Measurements from ENCODE around the gene GSTM4. TPM values are rescaled to one million over a fixed set of nuclear protein-coding genes. Genes with fewer than 3 reads are reported as not detected.

The GSTM4 gene
- total and polyA plus RNA-seq, 2 of the 8 experiments (the other 6 are each of a cell fraction or from before 2014, with no cell fraction given) = 11.3 to 31.4 TPM

- H3K18ac ChIP-seq (ENCODE audit: extremely low read depth, low read length) = no peak overlapping the region
- no peak overlapping the region for H3K4me3 ChIP-seq (ENCODE audit: extremely low read depth in 1 of 4, insufficient read depth in 2 of 4, low read depth in 3 of 4, low read length in 4 of 4)
- no peak overlapping the region; the same call in 1 of the 2 replicates for H4K8ac ChIP-seq (ENCODE audit: extremely low read depth, insufficient read depth, low read length)
- H4K91ac ChIP-seq (replicated peaks; ENCODE audit: insufficient read length, low read length) = no peak overlapping the region
- TF ChIP-seq BCL11A (IDR thresholded peaks at IDR 0.05; ENCODE audit: low read depth in 2 of 2, low read length in 2 of 2) = no peak
- no peak for TF ChIP-seq JUN (IDR thresholded peaks at IDR 0.05; ENCODE audit: low read depth, low read length)
- no peak for TF ChIP-seq RNF2 (IDR thresholded peaks at IDR 0.05; ENCODE audit: borderline replicate concordance, low read depth, low read length, missing control alignments, poor library complexity, severe bottlenecking)
- TF ChIP-seq RAD21 (IDR thresholded peaks at IDR 0.05 in 1 of 2, conservative IDR thresholded peaks at IDR 0.05 in 1 of 2; ENCODE audit: low read depth in 2 of 2, low read length in 2 of 2) = peak; percentile 64 to 68
- TF ChIP-seq YY1 (IDR thresholded peaks at IDR 0.05; ENCODE audit: low read depth, low read length) = no peak
- TF ChIP-seq CTCF (IDR thresholded peaks at IDR 0.05; ENCODE audit: control extremely low read depth in 1 of 3, insufficient read depth in 1 of 3, low read depth in 1 of 3, low read length in 3 of 3) = peak in 2 of 3 experiments; percentile 45 to 54; a peak in 3 of 4 replicates
- H3K4me1 ChIP-seq (replicated peaks in 1 of 4; ENCODE audit: control insufficient read depth in 3 of 4, insufficient read depth in 4 of 4, low read length in 3 of 4) = no peaks in the 10 kb centered on the region
- POLR2A ChIA-PET (ENCODE audit: partially characterized antibody) = interaction anchor here (0.8 kb wide), 1 partner anchor 36 kb away, joined by 3 read pairs; no protein-coding TSS in a partner anchor
- H2BK15ac ChIP-seq (ENCODE audit: low read length) = no peak overlapping the region
- no peak overlapping the region for H3K27ac ChIP-seq (ENCODE audit: low read depth, low read length)
- no peak overlapping the region for H3K14ac ChIP-seq (ENCODE audit: insufficient read length)
- H2AK5ac ChIP-seq (ENCODE audit: low read depth, low read length) = no peak overlapping the region
- no peak for DNase-seq (ENCODE audit: low read depth in 1 of 2, low spot score in 2 of 2)
- H2BK12ac ChIP-seq (ENCODE audit: low read depth, low read length) = no peak overlapping the region
- H4K20me1 ChIP-seq (replicated peaks in 1 of 2; ENCODE audit: control insufficient read depth in 1 of 2, insufficient read depth in 2 of 2, low read length in 2 of 2) = no peaks in the 10 kb centered on the region
- FAIRE-seq = no peak
- no peak overlapping the region for H3K4me2 ChIP-seq (ENCODE audit: insufficient read depth in 1 of 2, low read depth in 2 of 2, low read length in 2 of 2)
- 82% methylated on average over 8 of the region's 8 CpGs; no CpG with 5 or more reads in 1 of the 2 experiments for WGBS, 2 experiments (ENCODE audit: extremely low coverage in 1 of 2, insufficient coverage in 1 of 2, insufficient read length in 1 of 2, insufficient replicate concordance in 2 of 2, low coverage in 1 of 2, low lambda C conversion rate in 2 of 2, missing lambda C conversion rate in 1 of 2)
- no peak overlapping the region for H3K56ac ChIP-seq (replicated peaks; ENCODE audit: insufficient read length, low read depth, low read length)
- no peak overlapping the region for H3K9ac ChIP-seq (replicated peaks in 1 of 4; ENCODE audit: extremely low read depth in 1 of 4, low read depth in 3 of 4, low read length in 3 of 4)
- H2AFZ ChIP-seq (ENCODE audit: low read length) = no peak overlapping the region
- no peaks in the 10 kb centered on the region for H3K23me2 ChIP-seq (ENCODE audit: low read depth, low read length)
- no peak overlapping the region for H2BK20ac ChIP-seq (ENCODE audit: low read length)
- no peaks in the 10 kb centered on the region for H3K79me1 ChIP-seq (ENCODE audit: low read depth, low read length)
- H3K9me3 ChIP-seq (ENCODE audit: insufficient read depth in 2 of 2, low read depth in 1 of 2, low read length in 1 of 2) = peaks cover 4 to 11% of the 10 kb centered on the region in 2 experiments; a peak in 3 of 4 replicates
- H3K4ac ChIP-seq (replicated peaks; ENCODE audit: insufficient read length, low read depth, low read length) = no peak overlapping the region
- no peak overlapping the region for H2BK5ac ChIP-seq (ENCODE audit: low read depth, low read length)
- H2BK120ac ChIP-seq (replicated peaks; ENCODE audit: low read depth, low read length) = no peak overlapping the region
- H4K5ac ChIP-seq (ENCODE audit: insufficient read length, low read depth, low read length) = no peak overlapping the region
- no peak overlapping the region for H3K23ac ChIP-seq (ENCODE audit: insufficient read length)
- CTCF ChIA-PET (ENCODE audit: partially characterized antibody) = interaction anchor here (0.7 to 2.3 kb wide), 5 partner anchors 13 to 70 kb away, joined by 3 to 19 read pairs (median 6); partner anchors contain the start of gene GSTM4
- no peaks in the 10 kb centered on the region for H3K27me3 ChIP-seq (replicated peaks in 1 of 4; ENCODE audit: control insufficient read depth in 3 of 4, extremely low read depth in 1 of 4, insufficient read depth in 3 of 4, low read length in 3 of 4)
- H3K79me2 ChIP-seq (ENCODE audit: control insufficient read depth in 1 of 2, insufficient read depth in 2 of 2, low read length in 2 of 2) = no peaks in the 10 kb centered on the region
- H3K36me3 ChIP-seq (ENCODE audit: control insufficient read depth in 2 of 4, insufficient read depth in 4 of 4, low read length in 3 of 4) = no peaks in the 10 kb centered on the region; a peak in 1 of 8 replicates
These were observed 48.3 kb downstream of the GSTM4 start for GRCh38 chr1:109704173-109704572.
